ENCODE results near the gene CHST8.

CHST8 gene

GRCh38 chr19:33773704-33774624 is 152.2 kb downstream of the CHST8 start:
- DNase-seq: no peak

- DNase-seq: no peak
Measured at GRCh38 chr19:33774751-33775150, 153.0 kb downstream of the CHST8 start.

- DNase-seq: no peak
Measured at GRCh38 chr19:33775731-33776487, 154.2 kb downstream of the CHST8 start.

DNA sequence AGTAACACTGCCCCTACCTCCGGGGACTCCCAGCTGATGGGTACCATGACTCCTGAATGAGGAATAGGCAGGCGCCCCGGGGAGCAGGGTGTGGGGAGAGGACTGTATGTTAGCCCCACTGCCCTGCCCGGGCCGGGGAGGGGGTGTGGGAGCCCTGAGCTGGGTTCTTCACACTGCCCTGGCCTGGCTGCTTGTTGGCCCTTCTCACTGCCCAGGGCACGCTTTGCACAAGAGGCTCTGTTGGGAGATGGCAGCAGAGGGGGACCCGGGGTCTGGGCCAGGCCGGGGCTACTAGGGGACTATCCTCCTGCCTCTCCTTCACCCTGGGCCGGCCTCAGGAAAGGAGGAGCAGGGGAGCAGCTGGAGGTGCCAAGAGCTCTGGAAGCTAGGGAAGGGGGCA is 155.6 kb downstream of the CHST8 start:
- DNase-seq: no peak

DNA sequence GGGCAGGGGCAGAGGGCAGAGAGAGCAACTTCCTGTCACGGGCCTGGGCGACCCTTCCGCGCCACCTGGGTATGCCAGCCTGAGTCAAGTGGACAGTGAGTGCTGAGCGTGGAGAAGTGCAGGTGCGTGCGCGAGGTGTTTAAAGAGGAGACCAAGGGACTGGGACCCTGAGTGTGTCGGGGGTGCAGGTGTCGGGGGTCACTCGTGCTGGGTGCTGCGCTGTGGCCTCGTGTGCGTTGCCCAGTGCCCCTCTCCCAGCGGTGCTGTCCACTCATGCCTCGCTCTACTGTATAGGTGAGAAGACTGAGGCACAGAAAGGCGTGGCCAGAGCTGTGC is 156.0 kb downstream of the CHST8 start:
- DNase-seq: no peak

GRCh38 chr19:33778089-33778791 is 156.5 kb downstream of the CHST8 start:
- peak; percentile 72 for DNase-seq

GRCh38 chr19:33779849-33780248 is 158.1 kb downstream of the CHST8 start:
- no peak for DNase-seq

GRCh38 chr19:33780251-33780650 is 158.5 kb downstream of the CHST8 start:
- no peak for DNase-seq

- no peak for DNase-seq
Measured at GRCh38 chr19:33780746-33781145, 159.0 kb downstream of the CHST8 start.

DNA sequence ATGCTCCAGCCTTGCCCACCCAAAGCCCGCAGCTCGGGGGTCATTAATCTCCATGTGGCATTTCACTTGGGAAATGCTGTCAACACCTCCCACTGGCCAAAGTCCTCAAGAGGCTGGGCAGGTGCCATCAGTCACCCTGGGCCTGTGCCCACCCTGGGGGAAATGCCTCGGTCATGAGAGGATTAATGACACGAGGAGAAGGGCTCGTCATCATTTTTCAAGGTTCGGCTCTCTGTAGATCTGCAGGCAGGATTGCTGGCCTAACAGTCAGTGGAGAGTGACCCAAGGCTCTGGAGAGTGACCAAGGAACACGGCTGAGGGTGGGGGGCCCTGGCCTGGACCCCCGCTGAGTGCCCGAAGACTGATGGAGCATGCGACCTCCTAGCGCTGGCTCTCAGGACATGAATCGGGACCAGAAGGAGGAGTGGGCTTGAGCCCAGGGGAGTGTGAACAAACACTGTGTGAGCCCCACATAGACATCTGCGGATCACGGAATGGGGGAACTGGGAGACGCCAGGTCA is 159.7 kb downstream of the CHST8 start:
- no peak for DNase-seq

- no peak for DNase-seq
Measured at GRCh38 chr19:33781996-33782395, 160.2 kb downstream of the CHST8 start.

DNA sequence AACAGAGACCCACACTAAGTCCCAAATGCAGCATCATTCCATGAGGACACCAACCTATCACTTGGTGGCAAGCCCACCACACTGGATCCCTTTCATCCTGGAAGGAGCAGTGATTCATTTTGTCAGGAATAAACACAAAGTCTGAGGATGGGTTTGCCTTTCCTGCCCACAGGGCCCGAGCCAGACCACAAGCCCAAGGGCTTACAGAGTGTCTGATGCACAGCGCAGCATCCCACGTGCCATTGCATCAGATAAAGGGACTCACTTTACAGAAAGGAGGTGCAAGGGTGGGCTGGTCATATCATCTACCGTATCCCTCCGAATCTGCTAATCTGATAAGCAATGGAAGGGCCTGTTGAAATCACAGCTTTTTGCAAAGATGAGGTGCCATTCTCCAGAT is 162.7 kb downstream of the CHST8 start:
- no peak for DNase-seq

GRCh38 chr19:33785795-33786194 is 164.0 kb downstream of the CHST8 start:
- no peak for DNase-seq

- no peak for DNase-seq
Measured at GRCh38 chr19:33788676-33789075, 166.9 kb downstream of the CHST8 start.

GRCh38 chr19:33789344-33789743 is 167.6 kb downstream of the CHST8 start:
- DNase-seq: no peak

DNA sequence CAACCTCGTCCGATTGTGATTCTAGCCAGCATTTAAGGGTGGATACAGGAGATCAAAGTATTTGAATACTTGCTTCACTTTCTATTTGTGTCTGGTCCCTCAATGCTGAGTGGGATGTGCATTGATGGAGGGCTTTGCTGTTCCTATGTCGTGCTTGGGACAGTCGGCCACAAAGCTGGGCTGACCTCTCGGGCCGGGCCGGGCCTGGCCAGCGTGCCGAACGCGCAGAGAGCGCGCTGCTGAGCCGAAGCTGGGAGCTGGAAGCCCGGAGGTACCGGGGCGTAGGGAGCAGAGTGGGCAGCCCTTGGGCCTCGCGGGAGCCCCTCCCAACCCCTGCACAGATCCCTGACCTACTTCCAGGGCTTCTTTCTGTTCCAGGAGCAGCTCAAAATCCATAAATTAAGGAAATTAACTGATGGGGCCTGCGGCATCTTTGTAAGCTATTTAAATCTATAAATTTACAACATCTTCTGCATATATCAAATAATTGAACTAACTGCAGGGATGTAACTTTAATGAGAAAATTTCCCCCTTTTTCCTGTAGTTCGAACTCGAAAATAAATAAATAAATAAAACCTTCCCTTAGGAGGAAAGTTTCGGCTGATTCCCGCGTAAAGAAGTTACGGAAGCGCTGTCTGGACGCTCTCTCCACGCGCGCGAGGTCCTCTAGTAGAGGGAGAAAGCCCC is 173.1 kb downstream of the CHST8 start:
- no peak for DNase-seq

GRCh38 chr19:33795370-33796163 is 173.8 kb downstream of the CHST8 start:
- no peak for DNase-seq

GRCh38 chr19:33796164-33796875 is 174.6 kb downstream of the CHST8 start, which contains the start of gene KCTD15:
KCTD15 (plus strand) TSS chr19:33796870; CDS start chr19:33800455, 3,585 bp downstream.
- no peak for DNase-seq

GRCh38 chr19:33797802-33798671 is 176.3 kb downstream of the CHST8 start:
- DNase-seq: no peak

DNA sequence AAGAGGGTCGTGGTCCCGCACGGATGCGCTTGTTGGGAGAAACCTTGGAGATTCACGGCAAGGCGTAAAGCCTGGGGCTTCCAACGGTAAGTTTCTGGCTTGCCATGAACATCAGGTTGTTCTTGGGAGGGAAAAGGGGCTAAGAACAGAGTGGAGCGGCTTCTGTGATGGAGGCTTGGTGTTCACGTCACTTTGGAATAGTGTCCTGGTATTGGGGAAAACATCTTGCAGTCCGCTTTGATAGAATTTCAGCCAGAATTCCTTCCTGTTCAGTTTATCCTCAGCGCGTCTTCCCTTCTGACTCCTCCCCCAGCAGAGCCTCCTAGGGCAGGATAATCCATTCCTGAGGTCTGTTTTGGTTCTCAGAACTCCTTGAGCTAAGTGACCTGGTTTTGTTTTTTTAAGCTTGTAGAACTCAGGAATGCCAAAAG is 176.9 kb downstream of the CHST8 start:
- no peak for DNase-seq
